H9 (cell line): ENCODE data around the gene CELA3B. TPM values are rescaled to one million over a fixed set of nuclear protein-coding genes. Genes with fewer than 3 reads are reported as not detected.

Experiments
- DNase-seq: peaks from one replicate; pipeline ENCODE4 v3.0.0-alpha.2; 2017
- H2AFZ ChIP-seq: one replicate; pipeline ENCODE4 v1.6.1; 2013; ENCODE audit warnings: mild to moderate bottlenecking, low read length, control low read depth, moderate library complexity
- H2AK5ac ChIP-seq: 2 replicates; pipeline ENCODE4 v1.6.1; 2013; ENCODE audit warnings: low read length, control low read depth, mixed read lengths; ENCODE audit not compliant: insufficient read length
- H2BK120ac ChIP-seq: one replicate; pipeline ENCODE4 v1.6.1; 2013; ENCODE audit warnings: low read depth, mild to moderate bottlenecking, low read length, control low read depth, inconsistent platforms; ENCODE audit not compliant: poor library complexity, severe bottlenecking
- H2BK12ac ChIP-seq: 2 replicates; pipeline ENCODE4 v1.6.1; 2013; ENCODE audit warnings: low read length, control low read depth, mixed read lengths, low read depth; ENCODE audit not compliant: insufficient read length
- H2BK15ac ChIP-seq: 2 replicates; pipeline ENCODE4 v1.6.1; 2013; ENCODE audit warnings: low read depth, low read length, control low read depth
- H2BK20ac ChIP-seq: one replicate; pipeline ENCODE4 v1.6.1; 2013; ENCODE audit warnings: low read depth, mild to moderate bottlenecking, low read length, control low read depth, inconsistent platforms; ENCODE audit not compliant: poor library complexity, severe bottlenecking
- H2BK5ac ChIP-seq: 2 replicates; pipeline ENCODE4 v1.6.1; 2013; ENCODE audit warnings: low read length, control low read depth, mixed read lengths; ENCODE audit not compliant: insufficient read length
- H3K14ac ChIP-seq: 2 replicates; pipeline ENCODE4 v1.6.1; 2013; ENCODE audit warnings: low read length, control low read depth; ENCODE audit not compliant: insufficient read depth
- H3K18ac ChIP-seq: 2 replicates; pipeline ENCODE4 v1.6.1; 2013; ENCODE audit warnings: low read depth, mild to moderate bottlenecking, mixed read lengths, low read length, control low read depth; ENCODE audit not compliant: insufficient read length
- H3K23ac ChIP-seq: 2 replicates; pipeline ENCODE4 v1.6.1; 2013; ENCODE audit warnings: low read length, control low read depth, mixed read lengths, low read depth; ENCODE audit not compliant: insufficient read length
- H3K23me2 ChIP-seq: 2 replicates; pipeline ENCODE4 v1.6.1; 2013; ENCODE audit warnings: low read depth, mild to moderate bottlenecking, mixed read lengths, low read length, control low read depth; ENCODE audit not compliant: insufficient read length, poor library complexity, severe bottlenecking
- H3K27ac ChIP-seq: 2 replicates; pipeline ENCODE4 v1.5.1; 2013; ENCODE audit warnings: low read length, control low read depth, mixed read lengths, low read depth; ENCODE audit not compliant: insufficient read length
- H3K27me3 ChIP-seq: 2 replicates; pipeline ENCODE4 v1.6.1; 2013; ENCODE audit warnings: low read length, control low read depth, inconsistent platforms; ENCODE audit not compliant: insufficient read depth
- H3K4ac ChIP-seq: 2 replicates; pipeline ENCODE4 v1.6.1; 2013; ENCODE audit warnings: low read depth, mild to moderate bottlenecking, control low read depth, inconsistent platforms, low read length, moderate library complexity
- H3K4me1 ChIP-seq: 2 replicates; pipeline ENCODE4 v1.6.1; 2013; ENCODE audit warnings: low read length, control low read depth, inconsistent platforms; ENCODE audit not compliant: insufficient read depth
- H3K4me2 ChIP-seq: 2 replicates; pipeline ENCODE4 v1.6.1; 2013; ENCODE audit warnings: low read length, control low read depth, mixed read lengths; ENCODE audit not compliant: insufficient read length, insufficient read depth
- H3K56ac ChIP-seq: 2 replicates; pipeline ENCODE4 v1.6.1; 2013; ENCODE audit warnings: low read depth, mild to moderate bottlenecking, mixed read lengths, low read length, control low read depth; ENCODE audit not compliant: insufficient read length
- H3K79me1 ChIP-seq: 2 replicates; pipeline ENCODE4 v1.6.1; 2013; ENCODE audit warnings: low read depth, mild to moderate bottlenecking, moderate library complexity, low read length, control low read depth, inconsistent platforms; ENCODE audit not compliant: insufficient read depth, poor library complexity, severe bottlenecking
- H3K79me2 ChIP-seq: 2 replicates; pipeline ENCODE4 v1.6.1; 2013; ENCODE audit warnings: low read length, control low read depth, inconsistent platforms; ENCODE audit not compliant: insufficient read depth
- H3K9ac ChIP-seq: 2 replicates; pipeline ENCODE4 v1.6.1; 2013; ENCODE audit warnings: low read length, control low read depth, mixed read lengths; ENCODE audit not compliant: insufficient read length; ENCODE audit errors: extremely low read depth
- H3K9me3 ChIP-seq: one replicate; pipeline ENCODE4 v1.6.1; 2013; ENCODE audit warnings: low read depth, low read length, inconsistent platforms; ENCODE audit not compliant: control insufficient read depth
- H3T11ph ChIP-seq: one replicate; pipeline ENCODE4 v1.6.1; 2013; ENCODE audit warnings: mild to moderate bottlenecking, low read length, control low read depth, inconsistent platforms
- H4K20me1 ChIP-seq: one replicate; pipeline ENCODE4 v1.6.1; 2013; ENCODE audit not compliant: control insufficient read depth, insufficient read length, insufficient read depth
- H4K5ac ChIP-seq: 2 replicates; pipeline ENCODE4 v1.6.1; 2013; ENCODE audit warnings: low read depth, mild to moderate bottlenecking, mixed read lengths, low read length, control low read depth; ENCODE audit not compliant: insufficient read length
- H4K8ac ChIP-seq: replicated peaks from 2 replicates; pipeline ENCODE4 v1.6.1; 2013; ENCODE audit warnings: low read length, control low read depth, mixed read lengths, low read depth; ENCODE audit not compliant: insufficient read length
- H4K91ac ChIP-seq: 2 replicates; pipeline ENCODE4 v1.6.1; 2013; ENCODE audit warnings: low read depth, mild to moderate bottlenecking, moderate library complexity, mixed read lengths, low read length, control low read depth; ENCODE audit not compliant: insufficient read length
- H3K27ac Mint-ChIP-seq, 3 experiments: 2 replicates in 2 of 3; 3 replicates in 1 of 3; pipeline ENCODE4 v1.8.0; 2020 to 2021; ENCODE audit warnings: mixed read lengths in 3 of 3, mild to moderate bottlenecking in 1 of 3, moderate library complexity in 1 of 3
- H3K27me3 Mint-ChIP-seq: 2 replicates; pipeline ENCODE4 v1.8.0; 2021; ENCODE audit warnings: low read depth, mild to moderate bottlenecking, moderate library complexity, mixed read lengths
- H3K36me3 Mint-ChIP-seq, 3 experiments: 2 replicates in 2 of 3; 3 replicates in 1 of 3; pipeline ENCODE4 v1.8.0; 2020 to 2021; ENCODE audit warnings: low read depth in 3 of 3, mixed read lengths in 3 of 3; ENCODE audit not compliant: insufficient read depth in 1 of 3
- H3K4me1 Mint-ChIP-seq, 2 experiments: 2 replicates each; pipeline ENCODE4 v1.8.0; 2020; ENCODE audit warnings: mixed read lengths in 2 of 2
- H3K4me3 Mint-ChIP-seq, 2 experiments: 2 replicates in 1 of 2; 3 replicates in 1 of 2; pipeline ENCODE4 v1.8.0; 2020 to 2021; ENCODE audit warnings: mild to moderate bottlenecking in 2 of 2, mixed read lengths in 2 of 2, moderate library complexity in 1 of 2
- H3K9me3 Mint-ChIP-seq, 2 experiments: 2 replicates in 1 of 2; 3 replicates in 1 of 2; pipeline ENCODE4 v1.8.0; 2020; ENCODE audit warnings: mild to moderate bottlenecking in 2 of 2, mixed read lengths in 2 of 2, moderate library complexity in 1 of 2
- CTCF ChIP-seq: fragments of 200-600 bp; sonication (generic); conservative IDR thresholded peaks from 3 replicates; pipeline ENCODE4 v1.8.0; 2021; ENCODE audit warnings: antibody characterized with exemption, mild to moderate bottlenecking
- WGBS: extraction: QIAGEN DNeasy Blood & Tissue Kit; methylation state at CpG from one replicate; pipeline ENCODE4 v1.1.7; 2013; ENCODE audit warnings: missing lambda C conversion rate, low lambda C conversion rate, mixed read lengths; ENCODE audit not compliant: insufficient read length; ENCODE audit errors: extremely low coverage; 5-methylcytosine and 5-hydroxymethylcytosine counted together
- total RNA-seq: library from RNA; stranded (reverse); gene quantifications from 2 replicates; pipeline ENCODE4 v1.2.1, GENCODE V29; 2021

The CELA3B gene
- total RNA-seq, 1 experiment from 2014 or later, result not detected

GRCh38 chr1:22025368-22026155, 48.7 kb downstream of the CELA3B start:
- Mint-ChIP-seq H3K27me3 (no peaks in the 10 kb centered on the region), H3K4me3 (peak overlapping the region; percentile 83 to 87), H3K27ac (peak overlapping the region; percentile 88 to 97 (median 95)), H3K36me3 (peaks cover 0 to 15% (median 7%) of the 10 kb centered on the region in 3 experiments; a peak in 5 of 7 replicates), H3K4me1 (peaks cover 20 to 34% of the 10 kb centered on the region in 2 experiments), H3K9me3 (peaks cover 0 to 5% of the 10 kb centered on the region in 2 experiments; a peak in 2 of 5 replicates)
- H3K23me2 ChIP-seq, result peaks cover 5% of the 10 kb centered on the region
- no peaks in the 10 kb centered on the region for H3K79me1 ChIP-seq
- no peak overlapping the region; the same call in 1 of the 2 replicates for H2BK15ac ChIP-seq
- H3K9ac ChIP-seq, result peak overlapping the region; percentile 96
- H3K14ac ChIP-seq, result peak overlapping the region; percentile 92; the same call in 1 of the 2 replicates
- no peak overlapping the region for H2AK5ac ChIP-seq
- no peaks in the 10 kb centered on the region for H4K20me1 ChIP-seq
- H4K8ac ChIP-seq, result no peak overlapping the region
- no peak overlapping the region for H3K23ac ChIP-seq
- no peak overlapping the region; the same call in 1 of the 2 replicates for H3K4ac ChIP-seq
- no CpG with 5 or more reads among the region's 42 CpGs for whole genome bisulfite sequencing
- H2BK12ac ChIP-seq, result no peak overlapping the region
- H4K91ac ChIP-seq, result no peak overlapping the region
- no peaks in the 10 kb centered on the region for H3K27me3 ChIP-seq
- H3K18ac ChIP-seq, result peak overlapping the region; percentile 87
- no peak for TF ChIP-seq CTCF
- no peaks in the 10 kb centered on the region for H3K79me2 ChIP-seq
- peaks cover 3% of the 10 kb centered on the region; the same call in 1 of the 2 replicates for H3K4me1 ChIP-seq
- H2AFZ ChIP-seq, result no peak overlapping the region
- no peak overlapping the region for H3K56ac ChIP-seq
- H3K4me2 ChIP-seq, result peak overlapping the region; percentile 75
- no peaks in the 10 kb centered on the region for H3K9me3 ChIP-seq
- peak overlapping the region; percentile 8 for H2BK120ac ChIP-seq
- H2BK20ac ChIP-seq, result no peak overlapping the region
- H4K5ac ChIP-seq, result peak overlapping the region; percentile 39
- H3T11ph ChIP-seq, result no peak overlapping the region
- peak; percentile 90 for DNase-seq
- H2BK5ac ChIP-seq, result no peak overlapping the region
- peak overlapping the region; percentile 53 for H3K27ac ChIP-seq
